SK-N-SH (cell line): ENCODE results near the gene MRPL49.

Experiments used
- CHD2 ChIP-seq: fragments of 150-350 bp; IDR thresholded peaks from 2 replicates; pipeline ENCODE4 v1.6.1; 2018; ENCODE audit warnings: low read length; ENCODE audit not compliant: partially characterized antibody
- EP300 ChIP-seq, 2 experiments: IDR thresholded peaks; 2 replicates each; pipeline versions ENCODE4 v1.4.0 to v1.6.1; 2012; ENCODE audit warnings: borderline replicate concordance in 1 of 2, low read depth in 1 of 2, low read length in 1 of 2
- EZH2phosphoT487 ChIP-seq: fragments of 200-600 bp; sonication (generic); IDR thresholded peaks from 2 replicates; pipeline ENCODE4 v1.6.1; 2017; ENCODE audit warnings: low read depth, mixed run types, mild to moderate bottlenecking, antibody characterized with exemption, moderate library complexity, borderline replicate concordance
- GATA2 ChIP-seq: sonication (generic); formaldehyde crosslinking; IDR thresholded peaks from 2 replicates; pipeline ENCODE4 v1.5.0; 2020; ENCODE audit warnings: mild to moderate bottlenecking, missing genetic modification reagents
- JUND ChIP-seq: IDR thresholded peaks from 2 replicates; pipeline ENCODE4 v1.4.0; 2012
- RAD21 ChIP-seq: IDR thresholded peaks from 2 replicates; pipeline ENCODE4 v1.6.1; 2012; ENCODE audit warnings: mild to moderate bottlenecking, low read length
- SIN3A ChIP-seq: IDR thresholded peaks from 2 replicates; pipeline ENCODE4 v1.6.1; 2012; ENCODE audit warnings: low read depth, mild to moderate bottlenecking, low read length, moderate library complexity, borderline replicate concordance
- SMC3 ChIP-seq: IDR thresholded peaks from 2 replicates; pipeline ENCODE4 v1.6.1; 2012; ENCODE audit warnings: low read depth, low read length, improper control_type of control experiment
- TAF1 ChIP-seq: IDR thresholded peaks from 2 replicates; pipeline ENCODE4 v1.6.1; 2012; ENCODE audit warnings: low read depth, mild to moderate bottlenecking, low read length, moderate library complexity, borderline replicate concordance
- YY1 ChIP-seq: IDR thresholded peaks from 2 replicates; pipeline ENCODE4 v1.4.0; 2012; ENCODE audit warnings: low read depth, mild to moderate bottlenecking
- TF ChIP-seq, protein P1 (sequence below): fragments of 200-600 bp; sonication (generic); IDR thresholded peaks from 2 replicates; pipeline ENCODE4 v1.6.1; 2017; ENCODE audit warnings: antibody characterized with exemption, mild to moderate bottlenecking, moderate library complexity
- TF ChIP-seq, protein P2 (sequence below): IDR thresholded peaks from 2 replicates; pipeline ENCODE4; 2012
- TF ChIP-seq, protein P3 (sequence below): IDR thresholded peaks from 2 replicates; pipeline ENCODE4 v1.4.0; 2012; ENCODE audit warnings: low read depth, borderline replicate concordance

DNA sequence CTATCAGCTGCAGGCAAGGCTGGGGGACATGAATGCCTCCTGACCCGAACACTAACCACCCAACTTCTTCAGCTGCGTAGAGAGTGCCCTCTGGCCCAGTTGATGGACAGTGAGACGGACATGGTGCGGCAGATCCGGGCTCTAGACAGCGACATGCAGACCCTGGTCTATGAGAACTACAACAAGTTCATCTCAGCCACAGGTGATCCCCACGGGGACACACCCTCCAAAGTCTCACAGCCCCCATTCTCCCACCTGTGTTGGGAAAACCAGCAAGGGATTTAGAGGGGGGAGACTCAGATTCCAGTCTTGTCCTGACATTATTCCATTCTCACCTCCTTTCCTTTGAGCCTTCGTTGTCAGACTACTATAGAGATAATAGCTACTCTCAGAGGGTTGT is 25.2 kb upstream of the MRPL49 start:
- TF ChIP-seq YY1 = no peak
- TF ChIP-seq, protein P1, sequence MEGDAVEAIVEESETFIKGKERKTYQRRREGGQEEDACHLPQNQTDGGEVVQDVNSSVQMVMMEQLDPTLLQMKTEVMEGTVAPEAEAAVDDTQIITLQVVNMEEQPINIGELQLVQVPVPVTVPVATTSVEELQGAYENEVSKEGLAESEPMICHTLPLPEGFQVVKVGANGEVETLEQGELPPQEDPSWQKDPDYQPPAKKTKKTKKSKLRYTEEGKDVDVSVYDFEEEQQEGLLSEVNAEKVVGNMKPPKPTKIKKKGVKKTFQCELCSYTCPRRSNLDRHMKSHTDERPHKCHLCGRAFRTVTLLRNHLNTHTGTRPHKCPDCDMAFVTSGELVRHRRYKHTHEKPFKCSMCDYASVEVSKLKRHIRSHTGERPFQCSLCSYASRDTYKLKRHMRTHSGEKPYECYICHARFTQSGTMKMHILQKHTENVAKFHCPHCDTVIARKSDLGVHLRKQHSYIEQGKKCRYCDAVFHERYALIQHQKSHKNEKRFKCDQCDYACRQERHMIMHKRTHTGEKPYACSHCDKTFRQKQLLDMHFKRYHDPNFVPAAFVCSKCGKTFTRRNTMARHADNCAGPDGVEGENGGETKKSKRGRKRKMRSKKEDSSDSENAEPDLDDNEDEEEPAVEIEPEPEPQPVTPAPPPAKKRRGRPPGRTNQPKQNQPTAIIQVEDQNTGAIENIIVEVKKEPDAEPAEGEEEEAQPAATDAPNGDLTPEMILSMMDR = no peak
- no peak for TF ChIP-seq TAF1
- no peak for TF ChIP-seq SIN3A
- TF ChIP-seq, protein P2, sequence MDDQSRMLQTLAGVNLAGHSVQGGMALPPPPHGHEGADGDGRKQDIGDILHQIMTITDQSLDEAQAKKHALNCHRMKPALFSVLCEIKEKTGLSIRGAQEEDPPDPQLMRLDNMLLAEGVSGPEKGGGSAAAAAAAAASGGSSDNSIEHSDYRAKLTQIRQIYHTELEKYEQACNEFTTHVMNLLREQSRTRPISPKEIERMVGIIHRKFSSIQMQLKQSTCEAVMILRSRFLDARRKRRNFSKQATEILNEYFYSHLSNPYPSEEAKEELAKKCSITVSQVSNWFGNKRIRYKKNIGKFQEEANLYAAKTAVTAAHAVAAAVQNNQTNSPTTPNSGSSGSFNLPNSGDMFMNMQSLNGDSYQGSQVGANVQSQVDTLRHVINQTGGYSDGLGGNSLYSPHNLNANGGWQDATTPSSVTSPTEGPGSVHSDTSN = no peak
- TF ChIP-seq JUND = no peak
- TF ChIP-seq EP300 (IDR thresholded peaks at IDR 0.05; ENCODE audit: borderline replicate concordance in 1 of 2, low read depth in 1 of 2, low read length in 1 of 2) = no peak
- no peak for TF ChIP-seq EZH2phosphoT487
- TF ChIP-seq, protein P3, sequence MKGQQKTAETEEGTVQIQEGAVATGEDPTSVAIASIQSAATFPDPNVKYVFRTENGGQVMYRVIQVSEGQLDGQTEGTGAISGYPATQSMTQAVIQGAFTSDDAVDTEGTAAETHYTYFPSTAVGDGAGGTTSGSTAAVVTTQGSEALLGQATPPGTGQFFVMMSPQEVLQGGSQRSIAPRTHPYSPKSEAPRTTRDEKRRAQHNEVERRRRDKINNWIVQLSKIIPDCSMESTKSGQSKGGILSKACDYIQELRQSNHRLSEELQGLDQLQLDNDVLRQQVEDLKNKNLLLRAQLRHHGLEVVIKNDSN = no peak
- no peak for TF ChIP-seq CHD2
- TF ChIP-seq RAD21 = no peak
- no peak for TF ChIP-seq SMC3
- TF ChIP-seq GATA2 = no peak
